GM21786 (cell line): ENCODE data around the gene SHISA8.
A peak's percentile ranks its signal among the peaks of the same experiment; 100 is the strongest.
"Not testable (repeated sequence)": the region's sequence is repeated elsewhere in the genome, so short reads cannot be mapped to it uniquely, and the experiment has no call there.

Experiments used
- ATAC-seq: cut with Tn5 transposase; IDR thresholded peaks from one replicate; pipeline ENCODE4 v1.9.1; 2021; ENCODE audit not compliant: unreplicated experiment

SHISA8 gene

GRCh38 chr22:41915035-41915785 lies at the start of gene SHISA8:
TSS of gene SHISA8 (minus strand) at chr22:41915074. CDS start at chr22:41914667, 407 bp downstream.
- ATAC-seq = no peak

DNA sequence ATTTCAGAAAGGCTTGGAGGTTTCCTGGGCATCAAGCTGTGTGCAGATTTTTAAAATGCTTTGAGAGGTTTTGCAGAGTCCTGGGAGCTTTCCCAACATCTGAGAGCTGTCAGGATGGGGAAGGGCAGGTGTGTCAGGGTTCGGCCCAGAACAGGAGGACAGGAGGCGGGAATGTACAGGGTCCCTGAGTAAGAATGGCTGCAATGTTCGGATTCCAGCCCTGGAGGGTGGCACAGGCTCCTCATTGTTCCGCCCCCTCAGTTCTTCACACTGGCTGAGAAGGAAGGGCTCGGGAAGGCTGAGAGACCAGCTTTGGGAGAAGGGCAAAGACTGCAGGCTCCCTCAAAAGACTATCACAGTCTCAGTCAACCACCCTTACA lies 49.2 kb upstream of the SHISA8 start:
- ATAC-seq = no peak

- no peak for ATAC-seq
Observed at GRCh38 chr22:41963453-41964111, 48.7 kb upstream of the SHISA8 start.

- no peak for ATAC-seq
Observed at GRCh38 chr22:41957941-41958556, 43.2 kb upstream of the SHISA8 start.

DNA sequence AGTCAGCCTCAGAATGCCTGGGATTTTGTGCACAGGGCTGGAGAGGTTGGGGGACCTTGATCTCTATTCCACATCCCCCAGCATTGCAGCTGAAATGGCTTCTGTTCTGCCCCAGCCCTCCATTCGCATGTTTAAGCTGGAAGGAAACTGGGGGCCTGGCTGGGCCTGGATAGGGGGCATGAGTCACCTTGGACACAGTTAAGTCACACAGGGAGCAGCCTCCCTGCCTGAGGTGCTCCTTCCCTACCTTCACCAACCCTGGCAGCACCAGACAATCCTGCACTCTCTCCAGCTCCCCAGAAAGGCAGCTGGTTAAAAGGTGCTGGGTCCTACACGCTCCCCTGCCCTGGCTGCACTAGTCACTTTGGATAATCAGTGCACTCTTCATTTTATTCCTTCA lies 37.8 kb upstream of the SHISA8 start:
- no peak for ATAC-seq

GRCh38 chr22:41951898-41952474 lies 37.1 kb upstream of the SHISA8 start, which contains the start of gene SMIM45:
TSS of gene SMIM45 (plus strand) at chr22:41952150.
- no peak for ATAC-seq

GRCh38 chr22:41949297-41949965 lies 34.6 kb upstream of the SHISA8 start:
- ATAC-seq = no peak

GRCh38 chr22:41948928-41949296 lies 34.0 kb upstream of the SHISA8 start:
- ATAC-seq = not testable (repeated sequence)

DNA sequence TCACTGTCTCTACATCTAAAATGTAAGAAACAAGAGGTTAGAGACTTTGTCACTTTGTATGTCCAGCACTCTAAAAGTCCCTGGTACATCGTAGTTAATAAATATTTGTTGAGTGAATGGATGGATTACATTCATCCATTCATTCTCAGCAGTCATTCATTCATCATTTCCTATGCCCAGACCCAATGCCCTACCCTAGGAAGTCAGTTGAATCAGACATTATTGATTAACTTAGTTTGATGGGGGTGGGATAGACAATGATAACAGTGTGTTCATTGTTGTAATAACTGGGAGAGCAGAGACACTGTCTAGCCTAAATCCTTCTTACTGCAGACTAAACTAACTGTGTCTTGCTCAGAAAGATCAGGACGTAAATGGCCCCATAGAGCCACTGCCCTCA lies 33.3 kb upstream of the SHISA8 start:
- no peak for ATAC-seq

DNA sequence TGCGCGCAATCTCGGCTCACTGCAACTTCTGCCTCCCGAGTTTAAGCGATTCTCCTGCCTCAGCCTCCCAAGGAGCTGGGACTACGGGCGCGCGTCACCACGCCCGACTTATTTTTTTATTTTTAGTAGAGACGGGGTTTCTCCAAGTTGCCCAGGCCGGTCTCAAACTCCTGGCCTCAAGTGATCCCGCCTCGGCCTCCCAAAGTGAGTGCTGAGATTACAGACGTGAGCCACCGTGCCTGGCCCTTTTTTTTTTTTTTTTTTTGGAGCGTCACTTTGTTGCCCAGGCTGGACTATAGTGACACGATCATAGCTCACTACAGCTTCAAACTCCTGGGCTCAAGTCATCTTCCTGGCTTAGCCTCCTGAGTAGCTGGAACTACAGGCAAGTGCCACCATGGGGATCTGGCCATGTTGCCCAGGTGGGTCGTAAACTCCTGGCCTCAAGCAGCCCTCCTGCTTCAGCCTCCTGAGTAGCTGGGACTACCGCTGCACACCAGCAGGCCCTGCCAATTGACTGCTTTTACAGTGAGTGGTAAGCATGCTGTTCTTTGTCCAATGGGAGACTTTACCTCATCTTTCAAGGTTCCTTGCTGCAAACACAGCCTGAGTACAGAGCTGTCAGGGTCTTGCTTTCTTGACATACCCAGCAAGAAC lies 32.7 kb upstream of the SHISA8 start:
- ATAC-seq = no peak

- ATAC-seq = peak; percentile 78
Observed at GRCh38 chr22:41946629-41947423, 32.0 kb upstream of the SHISA8 start, which contains the start of gene CENPM. TSS of gene CENPM (minus strand) at chr22:41947152. CDS start at chr22:41947076, 76 bp downstream.

DNA sequence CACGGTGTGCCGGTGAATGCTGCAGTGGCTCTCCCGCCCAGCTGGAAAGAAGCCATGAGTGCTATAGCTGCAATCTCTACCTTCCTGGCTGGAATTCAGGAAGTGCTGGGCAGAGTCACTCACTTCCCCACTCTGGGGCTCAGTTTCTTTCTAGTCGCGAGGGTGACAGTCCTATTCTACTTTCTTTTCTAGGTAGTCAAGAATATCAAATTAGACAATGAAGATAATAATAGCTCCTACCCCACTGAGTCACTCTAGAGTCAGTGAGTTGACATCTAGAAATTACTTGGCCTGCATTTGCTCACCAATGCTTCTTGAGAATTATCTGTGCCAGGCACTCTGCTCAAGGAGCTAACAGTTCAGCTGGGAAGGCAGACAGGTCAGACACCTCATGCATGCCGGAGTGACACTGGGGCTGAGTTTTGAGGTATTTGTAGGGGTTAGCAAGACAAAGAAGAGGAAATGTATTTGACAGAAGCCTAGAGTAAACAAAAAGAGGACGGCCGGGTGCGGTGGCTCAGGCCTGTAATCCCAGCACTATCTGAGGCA lies 28.9 kb upstream of the SHISA8 start:
- no peak for ATAC-seq

GRCh38 chr22:41940832-41941765 lies 26.2 kb upstream of the SHISA8 start:
- ATAC-seq = no peak

- ATAC-seq = peak; percentile 48
Observed at GRCh38 chr22:41939981-41940831, 25.3 kb upstream of the SHISA8 start.

DNA sequence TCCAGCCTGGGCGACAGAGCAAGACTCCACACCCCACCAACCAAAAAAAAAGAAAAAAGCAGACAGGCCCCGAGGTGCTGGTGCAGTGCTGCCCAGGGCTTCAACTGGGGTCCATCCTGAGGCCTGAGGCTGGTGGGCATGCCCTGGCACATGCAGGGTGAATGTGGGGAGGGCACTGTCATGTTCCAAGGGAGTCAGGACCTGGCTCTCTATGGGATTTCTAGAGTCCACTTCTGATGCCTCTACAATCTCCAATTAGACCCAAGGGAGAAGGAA lies 22.0 kb upstream of the SHISA8 start:
- ATAC-seq = no peak

DNA sequence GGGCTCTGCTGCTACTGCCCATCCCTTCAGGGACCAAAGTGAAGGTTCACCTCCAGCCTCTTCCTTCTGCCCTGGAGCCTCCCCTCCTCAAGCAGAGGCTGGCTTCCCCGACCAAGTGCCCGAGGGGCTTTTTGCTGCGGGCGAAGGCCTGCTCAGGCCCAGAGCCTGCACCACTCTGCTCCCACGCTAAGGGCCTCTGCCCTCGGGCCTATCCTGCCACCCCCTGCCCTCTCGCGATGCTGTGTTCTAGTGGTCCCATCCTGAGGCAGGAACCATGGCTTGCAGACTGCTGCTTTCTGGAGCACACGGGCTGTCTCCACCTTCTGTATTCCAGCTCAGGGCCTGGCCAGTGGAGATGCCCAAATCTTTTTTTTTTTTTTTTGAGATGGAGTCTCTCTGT lies 20.6 kb upstream of the SHISA8 start:
- ATAC-seq = no peak

DNA sequence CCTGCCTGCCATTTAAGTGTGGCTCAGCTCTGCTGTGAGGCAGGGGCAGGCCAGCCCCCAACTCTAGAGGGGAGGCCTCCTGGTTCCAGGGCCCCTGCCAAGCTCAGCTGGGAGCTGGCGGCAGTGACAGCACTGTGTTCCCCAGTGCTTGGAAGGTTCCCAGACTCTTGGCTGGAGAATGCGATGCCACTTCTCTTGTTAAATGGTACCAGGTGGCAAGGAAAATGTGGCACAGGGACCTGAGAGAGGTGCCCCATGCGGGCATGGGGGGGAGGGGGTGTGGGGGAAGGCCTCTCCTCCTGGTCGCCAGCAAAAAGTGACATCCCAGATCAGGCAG lies 20.1 kb upstream of the SHISA8 start:
- ATAC-seq = no peak
